Type B pancreatic cell (in vitro differentiated cells): ENCODE data around the gene ITSN1. TPM values are rescaled to one million over a fixed set of nuclear protein-coding genes. Genes with fewer than 3 reads are reported as not detected.

Source experiments
- DNase-seq: peaks from one replicate; pipeline ENCODE4 v3.0.0; 2021; ENCODE audit warnings: mixed read lengths; ENCODE audit not compliant: unreplicated experiment; ENCODE audit errors: extremely low spot score
- H3K27ac Mint-ChIP-seq: 2 replicates; pipeline ENCODE4 v1.8.0; 2021; ENCODE audit warnings: mild to moderate bottlenecking, mixed read lengths
- H3K27me3 Mint-ChIP-seq: 2 replicates; pipeline ENCODE4 v1.8.0; 2021; ENCODE audit warnings: mixed read lengths
- H3K36me3 Mint-ChIP-seq: 2 replicates; pipeline ENCODE4 v1.8.0; 2021; ENCODE audit warnings: mixed read lengths
- H3K4me1 Mint-ChIP-seq: one replicate; pipeline ENCODE4 v1.8.0; 2021; ENCODE audit warnings: mixed read lengths; ENCODE audit not compliant: unreplicated experiment
- H3K4me3 Mint-ChIP-seq: 2 replicates; pipeline ENCODE4 v1.8.0; 2021; ENCODE audit warnings: mild to moderate bottlenecking, mixed read lengths
- H3K9me3 Mint-ChIP-seq: 2 replicates; pipeline ENCODE4 v1.8.0; 2021; ENCODE audit warnings: mixed read lengths
- CTCF ChIP-seq: fragments of 200-600 bp; sonication (generic); conservative IDR thresholded peaks from 2 replicates; pipeline ENCODE4 v1.5.0; 2021; ENCODE audit warnings: antibody characterized with exemption, mild to moderate bottlenecking
- total RNA-seq: library from RNA; stranded (reverse); gene quantifications from 2 replicates; pipeline ENCODE4 v1.2.1, GENCODE V29; 2021; ENCODE audit warnings: low replicate concordance

Gene ITSN1
- total RNA-seq, 1 donor from 2014 or later, result 89.1 TPM

- Mint-ChIP-seq H3K4me1 (no peaks in the 10 kb centered on the region), H3K27ac (no peak overlapping the region), H3K27me3 (no peaks in the 10 kb centered on the region), H3K36me3 (peaks cover 64% of the 10 kb centered on the region), H3K9me3 (no peaks in the 10 kb centered on the region), H3K4me3 (no peak overlapping the region)
- no peak for DNase-seq
- TF ChIP-seq CTCF, result no peak
These were observed 132.2 kb downstream of the ITSN1 start for GRCh38 chr21:33774551-33774950.

GRCh38 chr21:33775100-33775828, 133.0 kb downstream of the ITSN1 start:
- Mint-ChIP-seq H3K27me3 (no peaks in the 10 kb centered on the region), H3K4me3 (no peak overlapping the region), H3K9me3 (no peaks in the 10 kb centered on the region), H3K36me3 (peaks cover 66% of the 10 kb centered on the region), H3K4me1 (no peaks in the 10 kb centered on the region), H3K27ac (no peak overlapping the region)
- TF ChIP-seq CTCF, result no peak
- no peak for DNase-seq

- no peaks in the 10 kb centered on the region for H3K27me3 Mint-ChIP-seq
- no peak for DNase-seq
- no peak for TF ChIP-seq CTCF
- no peak overlapping the region for H3K27ac Mint-ChIP-seq
- H3K9me3 Mint-ChIP-seq, result no peaks in the 10 kb centered on the region
- H3K4me1 Mint-ChIP-seq, result no peaks in the 10 kb centered on the region
- peaks cover 64% of the 10 kb centered on the region for H3K36me3 Mint-ChIP-seq
- H3K4me3 Mint-ChIP-seq, result no peak overlapping the region
These were observed 138.3 kb downstream of the ITSN1 start for GRCh38 chr21:33780631-33781030.

- no peak for DNase-seq
- H3K4me3 Mint-ChIP-seq, result no peak overlapping the region
- no peaks in the 10 kb centered on the region for H3K4me1 Mint-ChIP-seq
- no peaks in the 10 kb centered on the region for H3K27me3 Mint-ChIP-seq
- no peaks in the 10 kb centered on the region for H3K9me3 Mint-ChIP-seq
- no peak for TF ChIP-seq CTCF
- no peak overlapping the region for H3K27ac Mint-ChIP-seq
- peaks cover 59% of the 10 kb centered on the region for H3K36me3 Mint-ChIP-seq
These were observed 138.8 kb downstream of the ITSN1 start for GRCh38 chr21:33781121-33781520.

- Mint-ChIP-seq H3K27ac (no peak overlapping the region), H3K9me3 (no peaks in the 10 kb centered on the region), H3K4me1 (peaks cover 4% of the 10 kb centered on the region), H3K4me3 (no peak overlapping the region), H3K36me3 (peaks cover 46% of the 10 kb centered on the region), H3K27me3 (no peaks in the 10 kb centered on the region)
- no peak for TF ChIP-seq CTCF
- no peak for DNase-seq
These were observed 141.1 kb downstream of the ITSN1 start for GRCh38 chr21:33783187-33783979.
